ENCODE measurements around the gene WDR64.

The WDR64 gene

GRCh38 chr1:241652012-241652411 lies at the start of gene WDR64:
Gene WDR64 (plus strand): TSS chr1:241652281. CDS start chr1:241652485, 204 bp downstream.
- DNase-seq (ENCODE audit: low read depth in 2 of 2), result no peak

- no peak for DNase-seq (ENCODE audit: low read depth in 2 of 2)
These were observed 48.3 kb upstream of the WDR64 start for GRCh38 chr1:241603731-241604245.

GRCh38 chr1:241605146-241605805 lies 46.8 kb upstream of the WDR64 start:
- no peak for DNase-seq (ENCODE audit: low read depth in 2 of 2)

GRCh38 chr1:241606544-241606943 lies 45.5 kb upstream of the WDR64 start:
- no peak for DNase-seq (ENCODE audit: low read depth in 2 of 2)

GRCh38 chr1:241607497-241607896 lies 44.6 kb upstream of the WDR64 start:
- no peak for DNase-seq (ENCODE audit: low read depth in 2 of 2)

- DNase-seq (ENCODE audit: low read depth in 2 of 2), result no peak
These were observed 43.6 kb upstream of the WDR64 start for GRCh38 chr1:241608379-241609033.

GRCh38 chr1:241610056-241610815 lies 41.8 kb upstream of the WDR64 start:
- no peak for DNase-seq (ENCODE audit: low read depth in 2 of 2)

GRCh38 chr1:241611063-241611462 lies 41.0 kb upstream of the WDR64 start:
- no peak for DNase-seq (ENCODE audit: low read depth in 2 of 2)

- no peak for DNase-seq (ENCODE audit: low read depth in 2 of 2)
These were observed 40.3 kb upstream of the WDR64 start for GRCh38 chr1:241611736-241612135.

GRCh38 chr1:241612533-241613477 lies 39.3 kb upstream of the WDR64 start:
- no peak for DNase-seq (ENCODE audit: low read depth in 2 of 2)

- no peak for DNase-seq (ENCODE audit: low read depth in 2 of 2)
These were observed 37.9 kb upstream of the WDR64 start for GRCh38 chr1:241614144-241614543.

GRCh38 chr1:241614572-241614971 lies 37.5 kb upstream of the WDR64 start:
- no peak for DNase-seq (ENCODE audit: low read depth in 2 of 2)

GRCh38 chr1:241615043-241615974 lies 36.8 kb upstream of the WDR64 start:
- no peak for DNase-seq (ENCODE audit: low read depth in 2 of 2)

GRCh38 chr1:241617426-241617825 lies 34.7 kb upstream of the WDR64 start:
- DNase-seq (ENCODE audit: low read depth in 2 of 2), result no peak

GRCh38 chr1:241622669-241623068 lies 29.4 kb upstream of the WDR64 start:
- no peak for DNase-seq (ENCODE audit: low read depth in 2 of 2)

- no peak for DNase-seq (ENCODE audit: low read depth in 2 of 2)
These were observed 27.1 kb upstream of the WDR64 start for GRCh38 chr1:241624935-241625334.

- no peak for DNase-seq (ENCODE audit: low read depth in 2 of 2)
These were observed 24.4 kb upstream of the WDR64 start for GRCh38 chr1:241627453-241628259.

GRCh38 chr1:241630005-241630404 lies 22.1 kb upstream of the WDR64 start:
- no peak for DNase-seq (ENCODE audit: low read depth in 2 of 2)

GRCh38 chr1:241630476-241630875 lies 21.6 kb upstream of the WDR64 start:
- DNase-seq (ENCODE audit: low read depth in 2 of 2), result no peak

- DNase-seq (ENCODE audit: low read depth in 2 of 2), result no peak
These were observed 21.2 kb upstream of the WDR64 start for GRCh38 chr1:241630899-241631298.

Measured in stimulated activated CD8-positive, alpha-beta memory T cell treated with anti-CD3 and anti-CD28 coated beads, Interleukin-15, amount 100 ng/mL, for 4 hours (primary cell).